22Rv1 (cell line): Measurements from ENCODE around the gene RAX2.

ENCODE experiments used
- CTCF ChIP-seq: fragments of 450-650 bp; IDR thresholded peaks from 2 replicates; pipeline ENCODE4 v1.5.1; 2017; ENCODE audit warnings: mild to moderate bottlenecking
- ZFX ChIP-seq: fragments of 450-650 bp; IDR thresholded peaks from 2 replicates; pipeline ENCODE4 v1.6.1; 2017; ENCODE audit warnings: antibody characterized with exemption, borderline replicate concordance

GRCh38 chr19:3720349-3720917, 51.6 kb downstream of the RAX2 start:
- TF ChIP-seq CTCF (no peak), ZFX (no peak)
